Fibroblast of the conjunctiva (primary cell): ENCODE measurements around the gene TCIRG1.

Experiments
- DNase-seq: peaks from one replicate; pipeline ENCODE4 v3.0.0-alpha.2; 2010; ENCODE audit warnings: low read depth

The TCIRG1 gene

GRCh38 chr11:68037411-68038225, 1.2 kb upstream of the TCIRG1 start:
- DNase-seq = no peak

GRCh38 chr11:68038226-68038717, 553 bp upstream of the TCIRG1 start:
- no peak for DNase-seq

- no peak for DNase-seq
Observed at GRCh38 chr11:68039526-68040086, 781 bp downstream of the TCIRG1 start.

- no peak for DNase-seq
Observed at GRCh38 chr11:68040101-68040956, 1.5 kb downstream of the TCIRG1 start.

GRCh38 chr11:68040957-68041591, 2.2 kb downstream of the TCIRG1 start:
- no peak for DNase-seq

GRCh38 chr11:68041617-68042218, 2.9 kb downstream of the TCIRG1 start:
- DNase-seq = no peak

GRCh38 chr11:68042219-68043028, 3.6 kb downstream of the TCIRG1 start:
- DNase-seq = no peak

GRCh38 chr11:68043029-68043348, 4.2 kb downstream of the TCIRG1 start:
- no peak for DNase-seq

GRCh38 chr11:68043349-68044144, 4.7 kb downstream of the TCIRG1 start:
- DNase-seq = peak; percentile 51

- no peak for DNase-seq
Observed at GRCh38 chr11:68044145-68044813, 5.5 kb downstream of the TCIRG1 start.

GRCh38 chr11:68044898-68045351, 6.1 kb downstream of the TCIRG1 start:
- no peak for DNase-seq

GRCh38 chr11:68047437-68048290, 8.8 kb downstream of the TCIRG1 start:
- DNase-seq = no peak

GRCh38 chr11:68048681-68049508, 10.1 kb downstream of the TCIRG1 start:
- no peak for DNase-seq

- DNase-seq = no peak
Observed at GRCh38 chr11:68049509-68050370, 10.9 kb downstream of the TCIRG1 start.

- no peak for DNase-seq
Observed at GRCh38 chr11:68050371-68050841, 11.6 kb downstream of the TCIRG1 start.
